OCI-LY7 (cell line): ENCODE results near the gene TCP11L2. TPM values are rescaled to one million over a fixed set of nuclear protein-coding genes. Genes with fewer than 3 reads are reported as not detected.

Source experiments
- BruUV-seq: library from RNA; stranded (reverse); fragments of 400-500 nt; replicated peaks from 2 replicates; lab custom pipeline; 2021; lab: Mats Ljungman, UMichigan
- CTCF ChIA-PET: fragments of 300-600 bp; sonication (Branson Sonifier 250); formaldehyde crosslinking; loops from one replicate; lab custom pipeline; 2022; ENCODE audit warnings: antibody characterized with exemption; ENCODE audit not compliant: unreplicated experiment; lab: Charles Lee
- POLR2A ChIA-PET: fragments of 300-600 bp; sonication (Branson Sonifier 250); formaldehyde crosslinking; loops from one replicate; lab custom pipeline; 2022; ENCODE audit warnings: antibody characterized with exemption; lab: Charles Lee
- DNase-seq: peaks from one replicate; pipeline ENCODE4 v3.0.0-alpha.2; 2015; ENCODE audit warnings: low spot score
- H2AFZ ChIP-seq: fragments of 200-600 bp; sonication (generic), shearing (Covaris generic); 2 replicates; pipeline ENCODE4 v1.6.1; 2014; ENCODE audit warnings: mild to moderate bottlenecking, antibody characterized with exemption, low read length, moderate library complexity
- H3K27ac ChIP-seq: fragments of 200-600 bp; sonication (generic); 2 replicates; pipeline ENCODE4 v1.5.1; 2014; ENCODE audit warnings: mixed run types, low read depth, mild to moderate bottlenecking, moderate library complexity, low read length, inconsistent platforms; ENCODE audit not compliant: poor library complexity, severe bottlenecking
- H3K36me3 ChIP-seq: fragments of 200-600 bp; sonication (generic); 2 replicates; pipeline ENCODE4 v1.6.1; 2014; ENCODE audit warnings: mild to moderate bottlenecking, antibody characterized with exemption, low read length, moderate library complexity, mixed read lengths; ENCODE audit not compliant: insufficient read depth
- H3K4me1 ChIP-seq: fragments of 200-600 bp; sonication (generic); 2 replicates; pipeline ENCODE4 v1.5.1; 2014; ENCODE audit warnings: mild to moderate bottlenecking, low read length; ENCODE audit not compliant: insufficient read depth, poor library complexity, severe bottlenecking
- H3K4me2 ChIP-seq: fragments of 200-600 bp; sonication (generic); 2 replicates; pipeline ENCODE4 v1.6.1; 2014; ENCODE audit warnings: mild to moderate bottlenecking, low read length
- H3K4me3 ChIP-seq: fragments of 200-600 bp; sonication (generic); 2 replicates; pipeline ENCODE4 v1.5.1; 2014; ENCODE audit warnings: mild to moderate bottlenecking, low read depth, low read length; ENCODE audit not compliant: poor library complexity, severe bottlenecking
- H3K79me2 ChIP-seq: fragments of 200-600 bp; sonication (generic); 2 replicates; pipeline ENCODE4 v1.6.1; 2016; ENCODE audit warnings: low read depth, mild to moderate bottlenecking, low read length, moderate library complexity, mixed read lengths; ENCODE audit not compliant: insufficient read depth
- H3K9me2 ChIP-seq: fragments of 200-600 bp; sonication (generic); 2 replicates; pipeline ENCODE4 v1.6.1; 2016; ENCODE audit warnings: mild to moderate bottlenecking, low read length, mixed read lengths; ENCODE audit not compliant: insufficient read depth
- H3K9me3 ChIP-seq: fragments of 200-600 bp; sonication (generic); 2 replicates; pipeline ENCODE4 v1.6.1; 2014; ENCODE audit warnings: mild to moderate bottlenecking, mixed run types, low read length, mixed read lengths
- H4K20me1 ChIP-seq: fragments of 200-600 bp; sonication (generic); 2 replicates; pipeline ENCODE4 v1.6.1; 2014; ENCODE audit warnings: mild to moderate bottlenecking, antibody characterized with exemption, low read length, moderate library complexity, mixed read lengths; ENCODE audit not compliant: insufficient read depth
- CTCF ChIP-seq: fragments of 200-600 bp; sonication (generic); conservative IDR thresholded peaks from 2 replicates; pipeline ENCODE4 v1.5.1; 2014; ENCODE audit warnings: mild to moderate bottlenecking, antibody characterized with exemption, low read length, moderate library complexity, mixed read lengths
- EZH2phosphoT487 ChIP-seq: fragments of 200-600 bp; sonication (generic); IDR thresholded peaks from 2 replicates; pipeline ENCODE4 v1.6.1; 2018; ENCODE audit warnings: low read depth, borderline replicate concordance, mild to moderate bottlenecking, mixed run types, antibody characterized with exemption, low read length, moderate library complexity, mixed read lengths
- intact Hi-C: fragments of 100-400 bp; cut with micrococcal nuclease; formaldehyde crosslinking; loops from one replicate; pipeline ENCODE4 v1.10.0; 2022; ENCODE audit not compliant: unreplicated experiment
- total RNA-seq, 2 experiments: library from RNA; depleted of rRNA in 1 of 2; stranded (reverse); fragments of >200 nt in 1 of 2; shearing (Covaris generic) in 1 of 2; gene quantifications; 2 replicates each; pipeline ENCODE4 v1.2.3, GENCODE V29; 2014 to 2022

Gene TCP11L2
- total RNA-seq, 2 experiments from 2014 or later = 1.8 to 9.8 TPM

- Histone ChIP-seq H2AFZ (peak overlapping the region; percentile 20; the same call in 1 of the 2 replicates), H3K27ac (no peak overlapping the region), H3K9me2 (no peaks in the 10 kb centered on the region), H3K4me2 (peak overlapping the region; percentile 28), H3K4me1 (peaks cover 20% of the 10 kb centered on the region), H4K20me1 (no peaks in the 10 kb centered on the region), H3K4me3 (no peak overlapping the region), H3K36me3 (no peaks in the 10 kb centered on the region), H3K9me3 (no peaks in the 10 kb centered on the region), H3K79me2 (no peaks in the 10 kb centered on the region)
- intact Hi-C loops = no loop called here
- CTCF ChIA-PET = no interaction called here
- POLR2A ChIA-PET = interaction anchor here (0.6 to 1.8 kb wide), 6 partner anchors 25 to 1015 kb away, joined by 3 to 5 read pairs (median 3); no protein-coding TSS in a partner anchor
- no TSS peak for BruUV-seq
- TF ChIP-seq EZH2phosphoT487 (no peak), CTCF (no peak)
- DNase-seq = peak; percentile 32
Measured at GRCh38 chr12:106276032-106276740, 26.3 kb upstream of the TCP11L2 start.

GRCh38 chr12:106280106-106280505 is 22.4 kb upstream of the TCP11L2 start:
- H3K4me1 ChIP-seq = peaks cover 19% of the 10 kb centered on the region
- no peaks in the 10 kb centered on the region for H3K9me3 ChIP-seq
- BruUV-seq = no TSS peak
- TF ChIP-seq EZH2phosphoT487 (no peak), CTCF (no peak)
- no peak for DNase-seq
- intact Hi-C loops = no loop called here
- no peak overlapping the region for H3K4me2 ChIP-seq
- no peak overlapping the region for H3K4me3 ChIP-seq
- no peaks in the 10 kb centered on the region for H3K9me2 ChIP-seq
- H2AFZ ChIP-seq = no peak overlapping the region
- ChIA-PET POLR2A (interaction anchor here (0.9 to 2.9 kb wide), 6 partner anchors 11 to 53 kb away, joined by 3 to 11 read pairs (median 6); no protein-coding TSS in a partner anchor), CTCF (interaction anchor here (2.0 kb wide), 1 partner anchor 53 kb away, joined by 9 read pairs; no protein-coding TSS in a partner anchor)
- H3K36me3 ChIP-seq = no peaks in the 10 kb centered on the region
- H3K79me2 ChIP-seq = no peaks in the 10 kb centered on the region
- no peak overlapping the region for H3K27ac ChIP-seq
- no peaks in the 10 kb centered on the region for H4K20me1 ChIP-seq
